NCI-H446 (cell line): ENCODE results near the gene ZFAND2A.

Experiments used
- DNase-seq, 2 experiments: peaks; one replicate each; lab custom pipeline; 2025; lab: John Stamatoyannopoulos, UW

ZFAND2A gene

DNA sequence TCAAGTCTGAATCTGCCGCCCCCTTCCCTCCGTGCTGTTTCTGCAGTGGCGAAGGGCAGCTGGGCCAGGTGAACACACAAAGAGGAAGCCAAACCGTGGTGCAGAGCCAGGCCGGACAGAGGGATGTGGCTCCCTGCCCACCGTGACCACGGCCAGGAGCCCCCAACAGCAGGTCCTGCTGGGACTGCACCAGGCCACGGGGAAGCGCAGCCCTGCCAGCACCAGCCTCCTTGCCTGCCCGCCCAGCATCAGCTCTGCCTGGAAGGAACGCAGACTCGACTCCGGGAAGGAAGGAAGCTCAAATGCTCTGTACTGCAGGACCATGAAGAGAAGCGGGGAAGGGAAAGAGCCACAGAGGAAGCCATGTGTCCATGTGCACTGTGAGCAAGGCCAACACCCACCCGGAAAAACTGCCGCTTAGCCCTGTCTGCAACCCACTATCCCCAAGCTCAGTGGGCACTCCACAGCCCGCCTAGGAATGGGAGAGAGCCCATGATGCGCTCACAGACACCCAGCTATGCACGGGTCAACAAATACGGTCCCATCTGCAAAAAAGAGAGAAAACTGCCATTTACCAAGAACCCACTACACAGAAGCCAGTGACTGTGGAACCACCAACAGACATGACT lies 53.1 kb downstream of the ZFAND2A start:
- DNase-seq = no peak

DNA sequence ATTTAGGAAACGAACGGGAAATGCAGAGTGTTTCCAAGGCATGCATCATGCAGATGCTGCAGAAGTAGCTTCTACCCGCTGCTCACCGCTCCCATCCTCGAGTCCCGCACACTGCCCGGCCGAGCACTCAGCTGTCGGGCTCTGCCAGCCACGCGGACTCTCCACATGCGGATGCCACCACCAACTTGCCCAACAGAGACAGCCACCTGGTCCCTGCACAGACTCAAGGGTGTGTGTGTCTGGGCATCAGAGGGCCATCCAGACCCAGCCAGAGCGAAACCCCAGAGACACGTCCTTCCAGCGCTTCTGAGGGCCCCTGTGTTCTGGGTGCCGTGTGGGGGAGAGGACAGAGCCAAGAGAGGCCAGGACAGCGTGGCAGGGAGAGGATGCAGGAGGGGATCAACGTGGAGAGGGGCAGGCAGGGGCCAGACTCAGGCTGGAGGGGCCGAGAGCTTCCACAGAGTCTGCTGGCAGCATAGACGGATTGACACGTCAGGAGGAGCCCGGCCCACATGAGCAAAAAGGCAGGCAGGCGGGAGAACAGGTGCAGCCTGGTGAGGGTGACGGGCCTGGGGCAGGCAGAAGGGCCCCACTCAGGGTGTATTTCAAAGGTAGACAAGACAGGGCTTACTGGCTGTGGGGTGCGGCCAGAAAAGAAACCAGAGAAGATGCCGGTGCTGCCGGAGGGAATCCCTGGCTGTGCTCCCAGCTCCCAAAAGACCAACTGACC lies 53.8 kb downstream of the ZFAND2A start:
- DNase-seq = no peak

DNA sequence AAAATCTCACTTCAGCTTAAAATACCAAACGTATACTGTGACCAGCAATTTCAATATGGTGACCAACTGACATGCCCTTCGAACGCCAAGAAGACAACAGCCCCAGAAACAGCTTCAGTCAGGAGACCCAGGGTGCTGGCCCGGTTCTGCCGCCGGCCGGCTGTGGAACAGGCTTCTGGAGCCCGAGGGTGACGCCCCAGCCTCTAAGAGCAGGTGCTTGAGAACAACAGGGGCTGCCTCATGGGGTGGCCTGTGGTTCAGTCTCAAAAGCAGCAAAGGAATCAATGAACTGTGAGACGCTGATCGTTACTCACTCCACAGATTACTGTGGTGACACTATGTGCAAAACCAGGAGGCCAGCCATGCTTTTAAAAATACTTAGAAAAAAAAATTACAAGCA lies 54.8 kb downstream of the ZFAND2A start:
- no peak for DNase-seq

DNA sequence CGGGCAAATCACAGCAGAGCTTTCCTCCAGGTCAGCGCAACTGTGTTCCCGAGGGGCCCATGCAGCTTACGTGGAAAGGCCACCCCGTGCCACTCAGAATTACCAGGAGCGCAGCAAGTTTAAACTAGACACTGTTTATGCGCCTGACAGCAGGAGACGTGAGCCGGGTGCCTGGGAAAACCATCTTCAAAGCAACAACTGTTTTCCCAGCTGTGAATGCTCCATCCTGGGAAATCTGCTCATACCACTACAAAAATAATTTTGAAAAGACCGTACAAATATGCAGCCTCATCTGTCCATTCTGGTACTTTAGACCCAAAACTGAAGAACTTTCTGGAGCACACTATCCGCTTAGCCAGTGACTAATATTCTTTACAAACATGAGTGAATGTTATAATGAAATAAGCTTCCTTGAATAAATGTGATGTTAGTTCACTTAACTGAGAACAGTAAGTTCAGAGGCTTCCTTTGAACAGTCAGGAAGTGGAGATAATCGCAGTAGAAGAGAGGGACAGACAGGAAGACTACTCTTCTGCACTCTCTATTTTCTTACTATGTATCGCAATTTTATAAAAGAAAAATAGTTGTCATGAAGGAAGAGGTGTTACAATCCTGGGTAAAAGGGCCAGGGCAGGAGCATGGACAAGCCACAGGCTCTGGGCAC lies 55.3 kb downstream of the ZFAND2A start:
- no peak for DNase-seq

DNA sequence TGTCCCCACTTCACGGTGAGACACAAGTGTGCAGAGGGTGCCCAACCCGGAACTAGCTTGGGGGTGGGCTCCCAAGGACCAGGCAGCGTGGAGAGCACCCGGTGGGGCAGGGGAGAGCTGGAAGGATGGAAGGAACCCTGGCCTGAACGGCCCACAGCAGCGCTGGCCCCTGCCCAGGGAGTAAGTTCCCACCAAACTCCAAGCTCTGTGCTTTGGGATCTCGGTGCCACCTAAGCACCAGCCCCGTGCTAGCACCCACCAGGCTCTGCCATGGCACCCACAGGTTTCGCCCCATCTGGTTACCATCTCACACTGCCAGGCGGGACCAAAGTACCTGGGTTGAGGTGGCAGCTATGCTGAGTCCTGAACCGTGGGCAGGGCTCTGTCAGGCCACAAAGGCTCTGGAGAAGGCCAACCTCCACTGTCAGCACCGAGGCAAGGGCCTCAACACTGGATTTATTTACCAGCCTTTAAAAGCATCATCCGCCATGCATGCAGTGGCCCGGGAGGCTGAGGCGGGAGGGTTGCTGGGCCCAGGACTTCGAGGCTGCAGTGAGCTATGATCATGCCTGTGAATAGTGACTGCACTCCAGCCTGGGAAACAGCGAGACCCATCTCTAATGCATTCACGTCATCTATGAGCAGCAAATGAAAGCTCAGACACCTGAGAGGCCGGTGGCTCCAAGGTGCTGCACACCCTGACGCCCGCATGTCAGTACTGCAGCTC lies 56.0 kb downstream of the ZFAND2A start:
- no peak for DNase-seq

DNA sequence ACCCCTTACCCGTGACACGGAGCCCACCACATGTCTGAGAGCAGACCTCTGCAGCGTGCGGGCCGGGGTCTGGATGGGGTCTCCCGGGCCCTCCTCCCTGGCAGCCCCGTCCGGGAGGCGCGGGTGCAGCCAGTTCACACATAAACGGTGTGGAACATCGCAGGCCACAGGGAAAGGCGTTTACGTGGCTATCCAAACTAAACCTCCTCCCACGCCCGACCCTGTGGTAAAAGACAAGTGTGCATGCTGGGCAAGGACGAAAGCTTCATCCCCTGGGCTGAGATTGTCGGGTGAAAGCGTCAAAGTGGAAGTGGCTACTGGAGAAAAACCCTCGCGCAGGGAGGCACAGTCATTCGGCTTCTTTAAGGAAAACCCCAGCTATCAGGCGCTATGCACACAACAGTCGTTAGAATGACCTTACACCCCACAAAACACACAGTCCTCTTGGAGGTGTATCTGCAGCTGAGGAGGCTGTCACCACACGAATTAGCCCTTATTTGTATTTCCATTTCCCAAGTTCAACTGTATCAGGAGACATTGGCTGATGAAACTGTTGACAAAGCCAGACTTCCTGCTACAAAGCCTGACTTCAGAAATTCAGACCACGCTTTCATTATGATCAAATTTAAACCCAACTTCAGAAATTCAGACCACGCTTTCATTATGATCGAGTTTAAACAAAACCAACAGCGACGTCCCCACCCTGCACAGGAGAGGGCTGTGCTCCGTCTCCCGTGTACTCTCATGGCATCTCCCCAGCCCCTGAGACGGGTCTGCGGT lies 56.8 kb downstream of the ZFAND2A start:
- no peak for DNase-seq
